Astrocyte of the cerebellum (primary cell): ENCODE data around the gene MGAT4A.

Source experiments
- DNase-seq: peaks from one replicate; pipeline ENCODE4 v3.0.0-alpha.2; 2011; ENCODE audit warnings: low read depth
- H3K4me3 ChIP-seq: 2 replicates; pipeline ENCODE4 v1.5.1; 2011; ENCODE audit warnings: mild to moderate bottlenecking, low read depth, low read length, moderate library complexity
- in situ Hi-C: cut with HindIII; loops from 2 replicates; pipeline ENCODE4 v1.10.0; 2017; ENCODE audit warnings: low sequenced_read_pairs
- TF ChIP-seq, protein P1 (sequence below): IDR thresholded peaks from 2 replicates; pipeline ENCODE4 v1.5.1; 2012; ENCODE audit warnings: low read length, low read depth, moderate library complexity, mild to moderate bottlenecking; ENCODE audit errors: missing control alignments

Gene MGAT4A

GRCh38 chr2:98775146-98775986, 44.4 kb upstream of the MGAT4A start:
- in situ Hi-C loops: no loop called here
- no peak overlapping the region for H3K4me3 ChIP-seq
- TF ChIP-seq, protein P1, sequence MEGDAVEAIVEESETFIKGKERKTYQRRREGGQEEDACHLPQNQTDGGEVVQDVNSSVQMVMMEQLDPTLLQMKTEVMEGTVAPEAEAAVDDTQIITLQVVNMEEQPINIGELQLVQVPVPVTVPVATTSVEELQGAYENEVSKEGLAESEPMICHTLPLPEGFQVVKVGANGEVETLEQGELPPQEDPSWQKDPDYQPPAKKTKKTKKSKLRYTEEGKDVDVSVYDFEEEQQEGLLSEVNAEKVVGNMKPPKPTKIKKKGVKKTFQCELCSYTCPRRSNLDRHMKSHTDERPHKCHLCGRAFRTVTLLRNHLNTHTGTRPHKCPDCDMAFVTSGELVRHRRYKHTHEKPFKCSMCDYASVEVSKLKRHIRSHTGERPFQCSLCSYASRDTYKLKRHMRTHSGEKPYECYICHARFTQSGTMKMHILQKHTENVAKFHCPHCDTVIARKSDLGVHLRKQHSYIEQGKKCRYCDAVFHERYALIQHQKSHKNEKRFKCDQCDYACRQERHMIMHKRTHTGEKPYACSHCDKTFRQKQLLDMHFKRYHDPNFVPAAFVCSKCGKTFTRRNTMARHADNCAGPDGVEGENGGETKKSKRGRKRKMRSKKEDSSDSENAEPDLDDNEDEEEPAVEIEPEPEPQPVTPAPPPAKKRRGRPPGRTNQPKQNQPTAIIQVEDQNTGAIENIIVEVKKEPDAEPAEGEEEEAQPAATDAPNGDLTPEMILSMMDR: no peak
- no peak for DNase-seq

DNA sequence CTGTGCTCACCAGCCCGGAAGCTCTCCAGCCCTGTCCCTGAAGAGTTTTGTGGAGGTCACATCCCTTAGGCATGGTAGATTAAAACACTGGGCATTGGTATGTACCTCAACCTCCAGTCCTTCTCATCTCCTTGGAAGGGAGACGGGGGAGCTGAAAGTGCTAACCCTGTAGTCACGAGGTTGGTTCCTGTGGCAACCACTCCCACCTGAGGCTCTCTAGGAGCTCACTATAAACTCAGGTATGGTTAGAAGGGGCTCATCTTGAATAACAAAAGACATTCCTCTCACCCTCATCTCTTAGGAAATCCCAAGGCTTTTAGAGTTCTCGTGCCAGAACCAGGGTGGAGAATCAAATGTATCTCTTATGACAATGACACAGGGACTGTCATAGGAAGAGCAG, 43.0 kb upstream of the MGAT4A start:
- in situ Hi-C loops: no loop called here
- TF ChIP-seq, protein P1: no peak
- DNase-seq: no peak
- H3K4me3 ChIP-seq: no peak overlapping the region

- TF ChIP-seq, protein P1: no peak
- DNase-seq: no peak
- no peak overlapping the region for H3K4me3 ChIP-seq
- in situ Hi-C loops: no loop called here
Measured at GRCh38 chr2:98773169-98773568, 42.2 kb upstream of the MGAT4A start.

DNA sequence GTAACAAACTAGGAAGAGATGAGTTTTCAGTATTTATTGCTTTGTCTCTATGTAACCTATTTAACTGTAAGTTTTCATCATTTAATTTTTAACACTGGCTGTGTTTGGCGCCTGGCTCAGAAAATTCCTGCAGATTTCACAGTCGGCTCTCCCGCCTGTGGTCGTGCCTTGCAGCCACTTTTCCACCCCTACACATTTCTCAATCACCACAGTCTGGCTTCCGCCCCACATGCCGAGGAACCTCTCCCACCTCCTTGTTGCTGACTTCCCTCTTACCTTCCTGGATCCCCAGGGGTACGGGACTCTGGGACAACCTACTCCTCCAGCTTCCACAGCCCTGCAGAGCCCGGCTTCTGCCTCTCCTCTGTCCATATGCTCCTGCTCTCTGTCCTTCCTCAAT, 41.6 kb upstream of the MGAT4A start:
- DNase-seq: peak; percentile 53
- TF ChIP-seq, protein P1: no peak
- no peak overlapping the region for H3K4me3 ChIP-seq
- in situ Hi-C loops: no loop called here

DNA sequence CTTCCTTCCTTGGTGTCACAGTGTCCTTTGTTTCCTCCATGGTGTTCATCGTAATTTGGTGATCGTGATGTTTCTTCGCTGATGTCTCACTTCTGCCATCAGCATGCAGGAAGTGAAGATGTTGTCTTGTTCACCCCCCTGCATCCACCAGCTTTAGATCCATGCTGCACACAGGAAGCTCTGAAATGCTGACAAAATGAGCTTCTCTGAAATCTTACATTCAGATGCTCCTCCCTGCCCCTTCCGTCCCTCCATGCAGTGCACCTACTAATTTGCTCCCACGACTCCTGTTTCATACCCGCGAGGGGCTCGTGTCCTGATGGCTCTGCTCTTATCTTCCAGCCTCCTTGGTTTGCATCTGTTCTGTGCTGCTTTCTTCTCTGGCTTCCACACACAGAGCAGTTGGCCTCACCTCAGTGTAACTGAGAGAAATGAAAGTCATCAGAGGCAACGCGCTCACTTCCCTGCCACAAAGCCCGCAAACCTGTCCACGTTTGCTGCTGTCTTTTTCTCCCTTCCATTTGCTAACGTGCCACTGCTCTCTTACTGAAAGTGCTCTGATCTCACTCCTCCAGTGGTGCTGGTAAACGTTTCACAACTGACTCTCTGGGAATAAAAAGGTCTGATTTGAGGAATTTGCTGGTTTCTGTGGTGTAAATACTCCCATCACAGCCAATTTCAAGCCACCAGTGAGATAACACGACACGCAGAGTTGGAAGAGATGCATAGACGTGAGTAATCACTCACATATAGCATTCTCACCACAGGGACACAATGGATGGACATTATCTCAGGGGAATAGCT, 41.0 kb upstream of the MGAT4A start:
- in situ Hi-C loops: no loop called here
- DNase-seq: peak; percentile 83
- TF ChIP-seq, protein P1: no peak
- no peak overlapping the region for H3K4me3 ChIP-seq

DNA sequence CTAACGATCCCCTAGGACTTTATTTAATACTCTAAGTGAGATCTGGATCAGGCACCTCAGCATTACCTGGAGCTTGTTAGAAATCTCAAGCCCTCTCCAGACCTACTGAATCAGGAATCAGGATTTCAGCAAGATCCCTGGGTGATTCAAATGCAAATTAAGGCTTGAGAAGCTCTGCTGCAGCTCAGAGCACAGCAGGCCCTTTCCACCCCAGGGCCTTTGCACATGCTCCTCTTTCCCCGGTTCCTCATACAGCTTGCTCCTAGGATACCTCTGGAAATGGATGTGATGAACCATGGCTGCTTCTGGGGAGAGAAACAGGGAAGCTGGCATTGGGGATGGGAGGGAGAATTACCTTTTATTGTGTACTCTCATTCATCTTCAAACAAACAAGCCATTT, 40.3 kb upstream of the MGAT4A start:
- TF ChIP-seq, protein P1: no peak
- in situ Hi-C loops: no loop called here

More for the DNA sequence above, 40.3 kb upstream of the MGAT4A start:
- H3K4me3 ChIP-seq: no peak overlapping the region
- DNase-seq: no peak
